Measurements from ENCODE around the gene SLC7A7.

Gene SLC7A7

DNA sequence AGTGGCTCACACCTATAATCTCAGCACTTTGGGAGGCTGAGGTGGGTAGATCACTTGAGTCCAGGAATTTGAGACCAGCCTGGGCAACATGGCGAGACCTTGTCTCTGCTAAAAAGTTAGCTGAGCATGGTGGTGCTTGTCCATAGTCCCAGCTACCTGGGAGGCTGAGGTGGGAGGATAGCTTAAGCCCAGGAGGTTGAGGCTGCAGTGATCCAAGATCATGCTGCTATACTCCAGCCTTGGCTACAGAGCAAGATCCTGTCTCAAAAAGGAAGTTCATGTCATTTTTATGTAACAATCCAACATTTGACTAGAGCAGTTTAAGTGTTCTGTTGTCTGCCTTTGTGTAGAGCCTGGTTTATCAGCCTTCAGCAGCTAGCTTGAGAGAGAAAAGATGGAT is 42.5 kb downstream of the SLC7A7 start:
- CTCF ChIA-PET, result interaction anchor here (1.1 to 1.8 kb wide), 2 partner anchors 76 to 81 kb away, joined by 3 to 14 read pairs; no protein-coding TSS in a partner anchor
- Histone ChIP-seq H3K27ac (ENCODE audit: extremely low read depth, low read depth, low read length) (no peak overlapping the region), H3K4me1 (ENCODE audit: control insufficient read depth, insufficient read depth, low read length) (no peaks in the 10 kb centered on the region; the same call in 1 of the 2 replicates), H3K4me3 (ENCODE audit: low read depth, low read length) (no peak overlapping the region), H3K36me3 (ENCODE audit: control insufficient read depth in 2 of 2, insufficient read depth in 1 of 2, low read length in 2 of 2) (peaks cover 36 to 67% of the 10 kb centered on the region in 2 experiments), H3K9me3 (ENCODE audit: control insufficient read depth, insufficient read depth, low read depth, low read length) (no peaks in the 10 kb centered on the region)
- POLR2A ChIA-PET, result no interaction called here
- TF ChIP-seq ZNF561 (tag by site-specific recombination; IDR thresholded peaks at IDR 0.05; ENCODE audit: borderline replicate concordance), result no peak

DNA sequence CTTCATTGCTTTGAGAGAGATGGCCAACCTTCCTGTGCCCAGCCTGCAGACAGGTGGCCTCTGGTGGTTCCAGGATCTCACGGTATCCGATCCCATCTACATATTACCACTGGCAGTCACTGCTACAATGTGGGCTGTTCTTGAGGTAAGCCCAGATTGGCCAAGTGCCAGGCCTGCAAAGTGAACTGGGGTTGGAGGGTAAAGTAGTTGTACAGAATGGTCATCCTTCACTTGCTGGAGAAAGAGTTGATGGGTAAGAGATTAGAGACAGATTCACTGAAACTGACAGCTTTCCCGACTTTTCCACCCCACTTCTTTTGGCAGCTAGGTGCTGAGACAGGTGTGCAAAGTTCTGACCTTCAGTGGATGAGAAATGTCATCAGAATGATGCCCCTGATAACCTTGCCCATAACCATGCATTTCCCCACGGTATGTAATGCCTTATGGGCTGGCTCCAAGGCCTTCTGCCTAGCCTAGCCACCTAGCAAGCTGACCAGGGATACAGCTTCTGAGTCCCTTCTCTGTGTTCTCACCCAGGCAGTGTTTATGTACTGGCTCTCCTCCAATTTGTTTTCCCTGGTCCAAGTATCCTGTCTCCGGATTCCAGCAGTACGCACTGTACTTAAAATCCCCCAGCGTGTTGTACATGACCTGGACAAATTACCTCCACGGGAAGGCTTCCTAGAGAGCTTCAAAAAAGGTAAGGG is 44.6 kb downstream of the SLC7A7 start:
- no peak overlapping the region for H3K4me3 ChIP-seq (ENCODE audit: low read depth, low read length)
- no peaks in the 10 kb centered on the region for H3K9me3 ChIP-seq (ENCODE audit: control insufficient read depth, insufficient read depth, low read depth, low read length)
- POLR2A ChIA-PET, result no interaction called here
- CTCF ChIA-PET, result interaction anchor here (0.6 to 0.9 kb wide), 2 partner anchors 102 to 544 kb away, joined by 3 read pairs; no protein-coding TSS in a partner anchor
- no peak overlapping the region for H3K27ac ChIP-seq (ENCODE audit: extremely low read depth, low read depth, low read length)
- no peaks in the 10 kb centered on the region; the same call in 1 of the 2 replicates for H3K4me1 ChIP-seq (ENCODE audit: control insufficient read depth, insufficient read depth, low read length)
- H3K36me3 ChIP-seq (ENCODE audit: control insufficient read depth in 2 of 2, insufficient read depth in 1 of 2, low read length in 2 of 2), result peaks cover 36 to 68% of the 10 kb centered on the region in 2 experiments
- TF ChIP-seq ZNF354C (tag by site-specific recombination; IDR thresholded peaks at IDR 0.05; ENCODE audit: borderline replicate concordance, low read depth) (no peak), SP3 (tag by site-specific recombination; IDR thresholded peaks at IDR 0.05) (no peak), ZNF10 (tag by site-specific recombination; IDR thresholded peaks at IDR 0.05) (no peak), ZNF830 (tag by site-specific recombination; IDR thresholded peaks at IDR 0.05; ENCODE audit: low read depth) (no peak), ZNF37A (tag by site-specific recombination; IDR thresholded peaks at IDR 0.05) (no peak), ZNF112 (tag by site-specific recombination; IDR thresholded peaks at IDR 0.05) (no peak), MZF1 (tag by site-specific recombination; IDR thresholded peaks at IDR 0.05; ENCODE audit: borderline replicate concordance) (no peak), REPIN1 (tag by site-specific recombination; IDR thresholded peaks at IDR 0.05; ENCODE audit: low read depth) (no peak)
- TF ChIP-seq, protein P1, sequence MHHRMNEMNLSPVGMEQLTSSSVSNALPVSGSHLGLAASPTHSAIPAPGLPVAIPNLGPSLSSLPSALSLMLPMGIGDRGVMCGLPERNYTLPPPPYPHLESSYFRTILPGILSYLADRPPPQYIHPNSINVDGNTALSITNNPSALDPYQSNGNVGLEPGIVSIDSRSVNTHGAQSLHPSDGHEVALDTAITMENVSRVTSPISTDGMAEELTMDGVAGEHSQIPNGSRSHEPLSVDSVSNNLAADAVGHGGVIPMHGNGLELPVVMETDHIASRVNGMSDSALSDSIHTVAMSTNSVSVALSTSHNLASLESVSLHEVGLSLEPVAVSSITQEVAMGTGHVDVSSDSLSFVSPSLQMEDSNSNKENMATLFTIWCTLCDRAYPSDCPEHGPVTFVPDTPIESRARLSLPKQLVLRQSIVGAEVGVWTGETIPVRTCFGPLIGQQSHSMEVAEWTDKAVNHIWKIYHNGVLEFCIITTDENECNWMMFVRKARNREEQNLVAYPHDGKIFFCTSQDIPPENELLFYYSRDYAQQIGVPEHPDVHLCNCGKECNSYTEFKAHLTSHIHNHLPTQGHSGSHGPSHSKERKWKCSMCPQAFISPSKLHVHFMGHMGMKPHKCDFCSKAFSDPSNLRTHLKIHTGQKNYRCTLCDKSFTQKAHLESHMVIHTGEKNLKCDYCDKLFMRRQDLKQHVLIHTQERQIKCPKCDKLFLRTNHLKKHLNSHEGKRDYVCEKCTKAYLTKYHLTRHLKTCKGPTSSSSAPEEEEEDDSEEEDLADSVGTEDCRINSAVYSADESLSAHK (tag by site-specific recombination; IDR thresholded peaks at IDR 0.05), result no peak
- TF ChIP-seq, protein P2, sequence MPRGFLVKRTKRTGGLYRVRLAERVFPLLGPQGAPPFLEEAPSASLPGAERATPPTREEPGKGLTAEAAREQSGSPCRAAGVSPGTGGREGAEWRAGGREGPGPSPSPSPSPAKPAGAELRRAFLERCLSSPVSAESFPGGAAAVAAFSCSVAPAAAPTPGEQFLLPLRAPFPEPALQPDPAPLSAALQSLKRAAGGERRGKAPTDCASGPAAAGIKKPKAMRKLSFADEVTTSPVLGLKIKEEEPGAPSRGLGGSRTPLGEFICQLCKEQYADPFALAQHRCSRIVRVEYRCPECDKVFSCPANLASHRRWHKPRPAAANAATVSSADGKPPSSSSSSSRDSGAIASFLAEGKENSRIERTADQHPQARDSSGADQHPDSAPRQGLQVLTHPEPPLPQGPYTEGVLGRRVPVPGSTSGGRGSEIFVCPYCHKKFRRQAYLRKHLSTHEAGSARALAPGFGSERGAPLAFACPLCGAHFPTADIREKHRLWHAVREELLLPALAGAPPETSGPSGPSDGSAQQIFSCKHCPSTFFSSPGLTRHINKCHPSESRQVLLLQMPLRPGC (tag by site-specific recombination; IDR thresholded peaks at IDR 0.05), result no peak

DNA sequence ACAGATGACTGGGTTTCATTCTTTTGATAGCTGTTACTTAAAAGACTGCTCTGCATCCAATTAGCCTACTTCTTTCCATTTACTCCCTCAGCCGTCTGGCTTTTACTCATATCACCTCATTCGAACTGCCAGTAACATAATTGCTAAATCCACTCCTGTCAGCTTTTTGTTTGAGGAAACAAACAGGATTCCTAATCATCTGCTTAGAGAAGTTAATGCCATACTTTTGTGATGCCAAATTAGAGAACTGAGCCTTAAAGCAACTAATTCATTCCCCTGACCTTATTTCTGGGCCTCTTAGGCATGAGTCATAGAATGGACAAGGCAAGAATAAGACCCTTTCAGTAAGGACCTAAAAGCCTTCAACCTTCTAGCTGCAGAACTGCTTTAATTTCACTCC is 45.9 kb downstream of the SLC7A7 start:
- POLR2A ChIA-PET, result interaction anchor here (0.7 kb wide), 1 partner anchor 30 kb away, joined by 3 read pairs; no protein-coding TSS in a partner anchor
- H3K4me3 ChIP-seq (ENCODE audit: low read depth, low read length), result no peak overlapping the region
- peaks cover 36 to 62% of the 10 kb centered on the region in 2 experiments for H3K36me3 ChIP-seq (ENCODE audit: control insufficient read depth in 2 of 2, insufficient read depth in 1 of 2, low read length in 2 of 2)
- no peak overlapping the region for H3K27ac ChIP-seq (ENCODE audit: extremely low read depth, low read depth, low read length)
- no peak for TF ChIP-seq SETDB1 (IDR thresholded peaks at IDR 0.05; ENCODE audit: insufficient read length, low read length)
- no peak for TF ChIP-seq ZBTB48 (tag by site-specific recombination; IDR thresholded peaks at IDR 0.05)
- no peak for TF ChIP-seq GFI1B (tag by site-specific recombination; IDR thresholded peaks at IDR 0.05)
- TF ChIP-seq ZNF366 (tag by site-specific recombination; conservative IDR thresholded peaks at IDR 0.05), result no peak
- TF ChIP-seq ZNF624 (tag by site-specific recombination; IDR thresholded peaks at IDR 0.05), result no peak
- TF ChIP-seq ZBTB7A (tag by site-specific recombination; IDR thresholded peaks at IDR 0.05; ENCODE audit: low read depth), result no peak
- no peak for TF ChIP-seq ZNF529 (tag by site-specific recombination; IDR thresholded peaks at IDR 0.05; ENCODE audit: insufficient replicate concordance)
- TF ChIP-seq ZEB2 (tag by site-specific recombination; IDR thresholded peaks at IDR 0.05), result no peak
- no peak for TF ChIP-seq ZNF302 (tag by site-specific recombination; IDR thresholded peaks at IDR 0.05; ENCODE audit: low read depth)
- TF ChIP-seq ZNF37A (tag by site-specific recombination; IDR thresholded peaks at IDR 0.05), result no peak
- no peak for TF ChIP-seq ZBTB20 (tag by site-specific recombination; IDR thresholded peaks at IDR 0.05)
- TF ChIP-seq ZXDB (tag by site-specific recombination; IDR thresholded peaks at IDR 0.05), result no peak
- no peak for TF ChIP-seq ZSCAN23 (tag by site-specific recombination; IDR thresholded peaks at IDR 0.05)
- TF ChIP-seq MEIS1 (CRISPR knock-in tag; IDR thresholded peaks at IDR 0.05; ENCODE audit: borderline replicate concordance), result no peak
- no peak for TF ChIP-seq ZNF785 (tag by site-specific recombination; IDR thresholded peaks at IDR 0.05)
- TF ChIP-seq ZNF600 (tag by site-specific recombination; IDR thresholded peaks at IDR 0.05), result no peak
- TF ChIP-seq ZNF701 (tag by site-specific recombination; IDR thresholded peaks at IDR 0.05), result no peak
- H3K9me3 ChIP-seq (ENCODE audit: control insufficient read depth, insufficient read depth, low read depth, low read length), result no peaks in the 10 kb centered on the region
- CTCF ChIA-PET, result no interaction called here
- H3K4me1 ChIP-seq (ENCODE audit: control insufficient read depth, insufficient read depth, low read length), result no peaks in the 10 kb centered on the region; the same call in 1 of the 2 replicates
